ENCODE results near the gene TEX264.

The TEX264 gene

GRCh38 chr3:51718547-51719409 is 47.7 kb downstream of the TEX264 start:
- Histone ChIP-seq H3K9me3 (no peaks in the 10 kb centered on the region), H3K27me3 (no peaks in the 10 kb centered on the region), H3K27ac (no peak overlapping the region), H3K4me2 (peak overlapping the region; percentile 36), H3K4me1 (peaks cover 46% of the 10 kb centered on the region), H4K20me1 (no peaks in the 10 kb centered on the region), H3K9ac (0 out of 2 replicates have a peak overlapping the region, but pooled peaks have one; percentile 29), H3K4me3 (no peak overlapping the region), H3K36me3 (no peaks in the 10 kb centered on the region)
- no peak for TF ChIP-seq Cebpa-rat (IDR thresholded peaks at IDR 0.05)

- no peaks in the 10 kb centered on the region for H3K9me3 ChIP-seq
- H3K4me2 ChIP-seq, result peak overlapping the region; percentile 36
- no peaks in the 10 kb centered on the region for H4K20me1 ChIP-seq
- no peak overlapping the region for H3K9ac ChIP-seq
- TF ChIP-seq Cebpa-rat (IDR thresholded peaks at IDR 0.05), result no peak
- no peak overlapping the region for H3K4me3 ChIP-seq
- no peak overlapping the region for H3K27ac ChIP-seq
- H3K4me1 ChIP-seq, result peaks cover 46% of the 10 kb centered on the region
- H3K27me3 ChIP-seq, result no peaks in the 10 kb centered on the region
- no peaks in the 10 kb centered on the region for H3K36me3 ChIP-seq
These were observed 48.5 kb downstream of the TEX264 start for GRCh38 chr3:51719410-51720025.

- peak overlapping the region; percentile 57; the same call in 1 of the 2 replicates for H3K4me2 ChIP-seq
- no peaks in the 10 kb centered on the region for H3K27me3 ChIP-seq
- 0 out of 2 replicates have a peak overlapping the region, but pooled peaks have one; percentile 41 for H3K27ac ChIP-seq
- no peak overlapping the region for H3K9ac ChIP-seq
- H4K20me1 ChIP-seq, result no peaks in the 10 kb centered on the region
- H3K4me3 ChIP-seq, result no peak overlapping the region
- H3K4me1 ChIP-seq, result peaks cover 44% of the 10 kb centered on the region
- TF ChIP-seq Cebpa-rat (IDR thresholded peaks at IDR 0.05), result no peak
- no peaks in the 10 kb centered on the region for H3K9me3 ChIP-seq
- H3K36me3 ChIP-seq, result no peaks in the 10 kb centered on the region
These were observed 49.4 kb downstream of the TEX264 start for GRCh38 chr3:51720292-51721061.

- Histone ChIP-seq H3K4me1 (peaks cover 38% of the 10 kb centered on the region), H3K9me3 (no peaks in the 10 kb centered on the region), H3K27me3 (no peaks in the 10 kb centered on the region), H3K9ac (no peak overlapping the region), H4K20me1 (no peaks in the 10 kb centered on the region), H3K27ac (peak overlapping the region; percentile 41; the same call in 1 of the 2 replicates), H3K36me3 (no peaks in the 10 kb centered on the region), H3K4me2 (peak overlapping the region; percentile 57), H3K4me3 (no peak overlapping the region)
- TF ChIP-seq Cebpa-rat (IDR thresholded peaks at IDR 0.05), result no peak
These were observed 50.2 kb downstream of the TEX264 start for GRCh38 chr3:51721062-51721745.

- Histone ChIP-seq H3K9me3 (no peaks in the 10 kb centered on the region), H3K4me3 (no peak overlapping the region), H3K4me2 (no peak overlapping the region), H4K20me1 (no peaks in the 10 kb centered on the region), H3K9ac (no peak overlapping the region), H3K27ac (no peak overlapping the region), H3K36me3 (no peaks in the 10 kb centered on the region), H3K4me1 (peaks cover 38% of the 10 kb centered on the region), H3K27me3 (no peaks in the 10 kb centered on the region)
- TF ChIP-seq Cebpa-rat (IDR thresholded peaks at IDR 0.05), result no peak
These were observed 51.3 kb downstream of the TEX264 start for GRCh38 chr3:51722362-51722761.

- no peak overlapping the region for H3K9ac ChIP-seq
- H3K27ac ChIP-seq, result no peak overlapping the region
- H3K36me3 ChIP-seq, result no peaks in the 10 kb centered on the region
- H3K4me1 ChIP-seq, result peaks cover 6% of the 10 kb centered on the region; the same call in 1 of the 2 replicates
- H3K27me3 ChIP-seq, result no peaks in the 10 kb centered on the region
- no peak for TF ChIP-seq Cebpa-rat (IDR thresholded peaks at IDR 0.05)
- no peak overlapping the region for H3K4me3 ChIP-seq
- no peak overlapping the region for H3K4me2 ChIP-seq
- H4K20me1 ChIP-seq, result no peaks in the 10 kb centered on the region
- H3K9me3 ChIP-seq, result no peaks in the 10 kb centered on the region
These were observed 56.4 kb downstream of the TEX264 start for GRCh38 chr3:51727500-51727899.

GRCh38 chr3:51729042-51729633 is 58.1 kb downstream of the TEX264 start:
- Histone ChIP-seq H3K4me1 (peaks cover 7% of the 10 kb centered on the region), H3K36me3 (no peaks in the 10 kb centered on the region), H3K4me2 (no peak overlapping the region), H3K9me3 (no peaks in the 10 kb centered on the region), H3K9ac (no peak overlapping the region), H3K27ac (no peak overlapping the region), H3K4me3 (no peak overlapping the region), H3K27me3 (no peaks in the 10 kb centered on the region), H4K20me1 (no peaks in the 10 kb centered on the region)
- no peak for TF ChIP-seq Cebpa-rat (IDR thresholded peaks at IDR 0.05)

- no peaks in the 10 kb centered on the region for H4K20me1 ChIP-seq
- no peak overlapping the region for H3K4me3 ChIP-seq
- H3K9ac ChIP-seq, result 0 out of 2 replicates have a peak overlapping the region, but pooled peaks have one; percentile 33
- no peaks in the 10 kb centered on the region for H3K27me3 ChIP-seq
- H3K4me1 ChIP-seq, result peaks cover 27% of the 10 kb centered on the region
- no peaks in the 10 kb centered on the region for H3K9me3 ChIP-seq
- TF ChIP-seq Cebpa-rat (IDR thresholded peaks at IDR 0.05), result no peak
- H3K36me3 ChIP-seq, result no peaks in the 10 kb centered on the region
- no peak overlapping the region for H3K27ac ChIP-seq
- peak overlapping the region; percentile 52 for H3K4me2 ChIP-seq
These were observed 63.0 kb downstream of the TEX264 start for GRCh38 chr3:51733859-51734571.

Data from BLaER1 (cell line).